Stimulated activated CD4-positive, alpha-beta T cell treated with anti-CD3 and anti-CD28 coated beads, TNF-alpha, amount 100 ng/mL, for 4 hours (primary cell): Measurements from ENCODE around the gene BNC2.
"Not testable (repeated sequence)": the region's sequence is repeated elsewhere in the genome, so short reads cannot be mapped to it uniquely, and the experiment has no call there.

Experiments
- DNase-seq, 3 experiments: peaks; one replicate each; pipeline ENCODE4 v3.0.0-alpha.2; 2020; ENCODE audit warnings: low read depth in 3 of 3

BNC2 gene

GRCh38 chr9:16509997-16510396 is 360.5 kb downstream of the BNC2 start:
- no peak for DNase-seq

GRCh38 chr9:16505199-16505598 is 365.3 kb downstream of the BNC2 start:
- no peak for DNase-seq

GRCh38 chr9:16501726-16502125 is 368.7 kb downstream of the BNC2 start:
- no peak for DNase-seq

- DNase-seq, result no peak
These were observed 369.3 kb downstream of the BNC2 start for GRCh38 chr9:16501141-16501540.

GRCh38 chr9:16500386-16500785 is 370.1 kb downstream of the BNC2 start:
- no peak for DNase-seq

GRCh38 chr9:16499892-16500291 is 370.6 kb downstream of the BNC2 start:
- no peak for DNase-seq

- no peak for DNase-seq
These were observed 373.6 kb downstream of the BNC2 start for GRCh38 chr9:16496908-16497307.

- no peak for DNase-seq
These were observed 382.6 kb downstream of the BNC2 start for GRCh38 chr9:16487915-16488314.

- no peak for DNase-seq
These were observed 384.7 kb downstream of the BNC2 start for GRCh38 chr9:16485575-16486321.

GRCh38 chr9:16485160-16485559 is 385.3 kb downstream of the BNC2 start:
- no peak for DNase-seq

GRCh38 chr9:16484744-16485143 is 385.7 kb downstream of the BNC2 start:
- DNase-seq, result no peak

GRCh38 chr9:16484180-16484579 is 386.3 kb downstream of the BNC2 start:
- DNase-seq, result no peak

GRCh38 chr9:16482764-16483163 is 387.7 kb downstream of the BNC2 start:
- DNase-seq, result no peak

GRCh38 chr9:16480584-16480983 is 389.9 kb downstream of the BNC2 start:
- not testable (repeated sequence) for DNase-seq

- DNase-seq, result no peak
These were observed 394.5 kb downstream of the BNC2 start for GRCh38 chr9:16475996-16476395.

- DNase-seq, result no peak
These were observed 395.2 kb downstream of the BNC2 start for GRCh38 chr9:16475257-16475656.

- no peak for DNase-seq
These were observed 401.3 kb downstream of the BNC2 start for GRCh38 chr9:16469184-16469583.

GRCh38 chr9:16461851-16462250 is 408.6 kb downstream of the BNC2 start:
- DNase-seq, result no peak

GRCh38 chr9:16461137-16461840 is 409.2 kb downstream of the BNC2 start:
- no peak for DNase-seq

GRCh38 chr9:16460696-16461095 is 409.8 kb downstream of the BNC2 start:
- DNase-seq, result no peak

- no peak for DNase-seq
These were observed 410.9 kb downstream of the BNC2 start for GRCh38 chr9:16459421-16460148.

GRCh38 chr9:16458696-16459420 is 411.6 kb downstream of the BNC2 start:
- DNase-seq, result no peak
